Glutamatergic neuron (in vitro differentiated cells): ENCODE measurements around the gene CAMK2A. TPM values are rescaled to one million over a fixed set of nuclear protein-coding genes. Genes with fewer than 3 reads are reported as not detected.

Source experiments
- DNase-seq: peaks from one replicate; pipeline ENCODE4 v3.0.0; 2022
- H3K27ac Mint-ChIP-seq: one replicate; pipeline ENCODE4 v1.8.0; 2020; ENCODE audit warnings: mild to moderate bottlenecking, mixed read lengths, inconsistent platforms; ENCODE audit not compliant: unreplicated experiment
- H3K27me3 Mint-ChIP-seq: one replicate; pipeline ENCODE4 v1.8.0; 2020; ENCODE audit warnings: mild to moderate bottlenecking, moderate library complexity, mixed read lengths, inconsistent platforms; ENCODE audit not compliant: unreplicated experiment
- H3K36me3 Mint-ChIP-seq: one replicate; pipeline ENCODE4 v1.8.0; 2020; ENCODE audit warnings: mild to moderate bottlenecking, mixed read lengths, inconsistent platforms; ENCODE audit not compliant: unreplicated experiment
- H3K4me1 Mint-ChIP-seq: one replicate; pipeline ENCODE4 v1.8.0; 2020; ENCODE audit warnings: mild to moderate bottlenecking, low read depth, mixed read lengths, inconsistent platforms; ENCODE audit not compliant: unreplicated experiment
- H3K4me3 Mint-ChIP-seq: one replicate; pipeline ENCODE4 v1.8.0; 2020; ENCODE audit warnings: mild to moderate bottlenecking, mixed read lengths, inconsistent platforms; ENCODE audit not compliant: unreplicated experiment
- H3K9me3 Mint-ChIP-seq: one replicate; pipeline ENCODE4 v1.8.0; 2020; ENCODE audit warnings: mild to moderate bottlenecking, moderate library complexity, mixed read lengths, inconsistent platforms; ENCODE audit not compliant: unreplicated experiment
- total RNA-seq: library from RNA; stranded (reverse); fragmentation: NEBNext Ultra II Directional; extraction: Animal tissue kit (Norgen Biotek cat#: 25700); gene quantifications from one replicate; pipeline ENCODE4 v1.2.1, GENCODE V29; 2021; ENCODE audit not compliant: unreplicated experiment
- TF ChIP-seq, protein P1 (sequence below): fragments of 200-600 bp; sonication (generic); IDR thresholded peaks from one replicate; pipeline ENCODE4 v1.5.0; 2021; ENCODE audit not compliant: partially characterized antibody, unreplicated experiment

The CAMK2A gene
- total RNA-seq, 1 donor from 2014 or later: 1.1 TPM

DNA sequence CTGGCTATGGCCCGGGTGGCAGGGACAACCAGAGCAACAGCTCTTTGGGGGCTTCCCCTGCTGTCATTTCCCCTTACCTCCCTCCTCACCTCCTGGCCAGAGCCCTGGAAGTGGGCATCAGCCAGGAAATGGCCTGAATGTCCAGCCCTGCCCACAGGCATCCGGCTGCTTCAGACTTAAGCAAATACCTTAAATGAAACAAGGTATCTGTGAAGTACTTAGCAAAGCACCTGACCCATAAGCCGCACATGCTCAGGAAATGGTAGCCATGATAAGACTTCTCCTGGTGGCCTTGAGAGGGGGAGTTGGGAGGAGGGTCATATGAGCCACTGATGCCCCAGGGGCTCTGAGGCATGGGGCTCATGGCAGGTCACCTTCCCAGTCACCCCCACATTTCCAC, 43.8 kb downstream of the CAMK2A start:
- Mint-ChIP-seq H3K4me1 (peaks cover 5% of the 10 kb centered on the region), H3K27ac (no peak overlapping the region)
- TF ChIP-seq, protein P1, sequence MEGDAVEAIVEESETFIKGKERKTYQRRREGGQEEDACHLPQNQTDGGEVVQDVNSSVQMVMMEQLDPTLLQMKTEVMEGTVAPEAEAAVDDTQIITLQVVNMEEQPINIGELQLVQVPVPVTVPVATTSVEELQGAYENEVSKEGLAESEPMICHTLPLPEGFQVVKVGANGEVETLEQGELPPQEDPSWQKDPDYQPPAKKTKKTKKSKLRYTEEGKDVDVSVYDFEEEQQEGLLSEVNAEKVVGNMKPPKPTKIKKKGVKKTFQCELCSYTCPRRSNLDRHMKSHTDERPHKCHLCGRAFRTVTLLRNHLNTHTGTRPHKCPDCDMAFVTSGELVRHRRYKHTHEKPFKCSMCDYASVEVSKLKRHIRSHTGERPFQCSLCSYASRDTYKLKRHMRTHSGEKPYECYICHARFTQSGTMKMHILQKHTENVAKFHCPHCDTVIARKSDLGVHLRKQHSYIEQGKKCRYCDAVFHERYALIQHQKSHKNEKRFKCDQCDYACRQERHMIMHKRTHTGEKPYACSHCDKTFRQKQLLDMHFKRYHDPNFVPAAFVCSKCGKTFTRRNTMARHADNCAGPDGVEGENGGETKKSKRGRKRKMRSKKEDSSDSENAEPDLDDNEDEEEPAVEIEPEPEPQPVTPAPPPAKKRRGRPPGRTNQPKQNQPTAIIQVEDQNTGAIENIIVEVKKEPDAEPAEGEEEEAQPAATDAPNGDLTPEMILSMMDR: no peak

DNA sequence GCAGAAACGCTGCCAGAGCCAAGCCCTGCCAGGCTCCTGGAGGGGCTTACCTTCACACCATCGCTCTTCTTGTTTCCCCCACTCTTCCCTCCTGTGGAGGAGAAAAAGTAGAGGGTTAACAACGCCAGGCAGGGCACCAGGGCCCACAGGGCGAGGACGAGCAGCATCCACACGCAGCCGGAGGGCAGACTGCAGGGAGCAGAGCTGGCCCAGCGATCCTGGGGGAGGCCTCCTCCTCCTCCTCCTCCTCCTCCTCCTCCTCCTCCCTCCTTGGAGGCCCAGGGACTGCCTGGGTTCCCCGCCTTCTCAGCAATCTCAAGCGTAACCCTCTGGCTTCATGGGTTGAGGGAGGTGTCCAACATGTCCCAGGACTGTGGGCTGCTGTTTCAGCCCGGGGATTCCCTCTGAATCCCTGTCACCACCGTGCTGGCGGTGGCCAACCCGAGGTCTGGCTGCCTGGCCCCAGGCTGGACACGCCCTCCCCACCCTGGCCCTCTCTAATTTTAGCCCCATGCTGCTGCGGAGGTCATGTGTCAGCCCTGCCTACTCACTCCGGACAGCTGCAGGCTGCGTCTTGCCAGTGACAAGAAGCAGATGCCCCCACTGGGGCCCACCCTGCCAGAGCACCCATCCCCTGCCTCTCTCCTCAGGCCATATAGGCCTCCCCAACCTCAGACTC, 44.3 kb downstream of the CAMK2A start:
- TF ChIP-seq, protein P1: no peak
- H3K4me1 Mint-ChIP-seq: peaks cover 5% of the 10 kb centered on the region
- H3K27ac Mint-ChIP-seq: no peak overlapping the region
- no peaks in the 10 kb centered on the region for H3K36me3 Mint-ChIP-seq
- peak; percentile 36 for DNase-seq
- H3K9me3 Mint-ChIP-seq: peaks cover 3% of the 10 kb centered on the region
- no peak overlapping the region for H3K4me3 Mint-ChIP-seq
- H3K27me3 Mint-ChIP-seq: peaks cover 4% of the 10 kb centered on the region

More for the DNA sequence above, 43.8 kb downstream of the CAMK2A start:
- Mint-ChIP-seq H3K4me3 (no peak overlapping the region), H3K27me3 (peaks cover 2% of the 10 kb centered on the region), H3K36me3 (no peaks in the 10 kb centered on the region), H3K9me3 (peaks cover 3% of the 10 kb centered on the region)
- no peak for DNase-seq

DNA sequence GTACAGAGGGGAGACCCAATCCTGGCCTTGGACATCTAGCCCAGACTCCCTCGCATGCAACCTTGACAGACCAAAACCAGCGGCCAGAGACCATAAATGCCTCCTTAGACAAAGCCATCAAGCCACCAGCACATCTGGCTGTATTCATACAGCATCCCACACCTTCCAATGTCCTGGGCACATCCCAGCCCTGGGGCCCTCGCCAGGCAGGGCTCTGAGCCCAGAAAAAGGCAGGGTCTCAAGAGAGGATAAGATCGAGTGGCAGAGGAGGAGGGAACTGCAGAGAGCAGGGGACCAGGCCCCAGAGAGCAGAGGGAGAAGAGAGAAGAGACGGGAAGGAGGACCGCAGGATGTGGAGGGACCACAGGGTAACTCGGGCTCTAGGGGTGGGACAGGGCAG, 45.4 kb downstream of the CAMK2A start:
- no peaks in the 10 kb centered on the region for H3K36me3 Mint-ChIP-seq
- H3K27me3 Mint-ChIP-seq: peaks cover 4% of the 10 kb centered on the region
- H3K4me1 Mint-ChIP-seq: peaks cover 5% of the 10 kb centered on the region
- TF ChIP-seq, protein P1: no peak
- H3K27ac Mint-ChIP-seq: no peak overlapping the region
- no peak for DNase-seq
- peaks cover 1% of the 10 kb centered on the region for H3K9me3 Mint-ChIP-seq
- H3K4me3 Mint-ChIP-seq: no peak overlapping the region

DNA sequence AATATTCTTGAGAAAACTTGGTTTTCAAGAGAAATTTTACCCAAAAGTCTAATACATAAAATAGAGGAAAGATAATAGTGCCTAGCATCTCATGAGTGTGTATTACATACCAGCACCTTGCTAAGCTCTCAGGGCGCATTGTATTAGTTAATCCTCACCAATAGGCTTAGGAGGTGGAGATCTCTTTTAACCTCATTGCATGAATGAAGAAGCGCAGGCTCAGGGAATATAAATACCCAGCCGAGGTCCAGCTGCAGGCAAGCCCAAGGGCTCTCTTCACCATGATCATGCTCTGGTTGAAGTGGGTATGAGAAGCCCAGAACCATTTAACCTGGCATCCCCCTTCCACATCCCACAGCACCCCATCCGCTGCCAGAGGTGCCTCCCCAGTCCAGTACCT, 46.0 kb downstream of the CAMK2A start:
- DNase-seq: no peak
- peaks cover 4% of the 10 kb centered on the region for H3K27me3 Mint-ChIP-seq
- TF ChIP-seq, protein P1: no peak
- peaks cover 1% of the 10 kb centered on the region for H3K9me3 Mint-ChIP-seq
- no peaks in the 10 kb centered on the region for H3K36me3 Mint-ChIP-seq
- H3K27ac Mint-ChIP-seq: no peak overlapping the region
- no peak overlapping the region for H3K4me3 Mint-ChIP-seq
- H3K4me1 Mint-ChIP-seq: peaks cover 5% of the 10 kb centered on the region

DNA sequence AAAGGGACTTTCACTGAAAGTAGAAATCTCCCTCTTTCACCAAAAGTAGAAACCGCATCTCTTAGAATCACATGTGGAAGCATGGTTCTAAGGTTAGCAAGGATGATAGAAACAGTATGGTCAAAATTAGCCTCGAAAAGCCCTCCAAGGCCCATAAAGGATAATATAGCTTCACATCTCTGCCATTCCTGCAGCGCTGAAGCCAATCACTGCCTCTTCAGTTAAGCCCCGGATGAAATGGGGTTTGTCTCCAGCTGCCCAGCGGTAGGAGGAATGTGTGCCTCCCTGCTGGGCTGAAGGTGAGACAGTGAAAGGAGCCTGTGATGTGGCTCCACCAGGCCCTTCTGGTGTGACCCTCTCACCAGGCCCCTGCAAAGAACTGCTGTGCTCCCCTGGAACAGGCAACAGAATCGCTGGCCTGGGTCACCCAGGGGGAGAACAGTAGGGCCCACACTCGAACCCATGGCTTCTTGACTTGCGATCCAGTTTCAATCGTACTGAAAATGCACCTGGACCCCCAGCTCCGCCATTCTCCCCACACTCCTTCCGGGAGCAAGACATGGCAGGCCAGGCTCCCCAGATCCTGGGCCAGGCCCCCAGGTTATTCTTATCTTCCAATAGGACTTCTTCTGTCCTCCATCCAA, 47.2 kb downstream of the CAMK2A start:
- H3K4me3 Mint-ChIP-seq: no peak overlapping the region
- H3K4me1 Mint-ChIP-seq: peaks cover 5% of the 10 kb centered on the region
- H3K9me3 Mint-ChIP-seq: peaks cover 4% of the 10 kb centered on the region
- peaks cover 7% of the 10 kb centered on the region for H3K27me3 Mint-ChIP-seq
- no peak for DNase-seq
- no peak overlapping the region for H3K27ac Mint-ChIP-seq
- no peaks in the 10 kb centered on the region for H3K36me3 Mint-ChIP-seq
- TF ChIP-seq, protein P1: no peak
